ENCODE data around the gene CMBL. TPM values are rescaled to one million over a fixed set of nuclear protein-coding genes. Genes with fewer than 3 reads are reported as not detected.

CMBL gene
- 1.9 TPM for total RNA-seq
- polyA plus RNA-seq: 8.1 TPM
- long read RNA-seq, donor 1: 0 reads
- long read RNA-seq, donor 2: 0 reads
- long read RNA-seq, donor 3, partial matches to known transcripts: 169 of 196 reads
- long read RNA-seq, donor 3, other reads (novel, unspliced or antisense): 26 of 196 reads
- long read RNA-seq, donor 4, partial matches to known transcripts: 0 of 1 reads
- long read RNA-seq, donor 4, other reads (novel, unspliced or antisense): 0 of 1 reads
- long read RNA-seq, donor 5, partial matches to known transcripts: 7 of 10 reads
- long read RNA-seq, donor 5, other reads (novel, unspliced or antisense): 0 of 10 reads
- long read RNA-seq, donor 6, transcript CMBL-201 (6 exons, 2,335 nt): major isoform, 7 of 14 reads
- long read RNA-seq, donor 6, partial matches to known transcripts: 7 of 14 reads
- long read RNA-seq, donor 6, other reads (novel, unspliced or antisense): 0 of 14 reads
- long read RNA-seq, donor 7: 0 reads
- long read RNA-seq, donor 8, partial matches to known transcripts: 0 of 3 reads
- long read RNA-seq, donor 8, other reads (novel, unspliced or antisense): 0 of 3 reads
- long read RNA-seq, donor 9, partial matches to known transcripts: 0 of 1 reads
- long read RNA-seq, donor 9, other reads (novel, unspliced or antisense): 0 of 1 reads
- long read RNA-seq, donor 10, partial matches to known transcripts: 0 of 3 reads
- long read RNA-seq, donor 10, other reads (novel, unspliced or antisense): 0 of 3 reads

DNA sequence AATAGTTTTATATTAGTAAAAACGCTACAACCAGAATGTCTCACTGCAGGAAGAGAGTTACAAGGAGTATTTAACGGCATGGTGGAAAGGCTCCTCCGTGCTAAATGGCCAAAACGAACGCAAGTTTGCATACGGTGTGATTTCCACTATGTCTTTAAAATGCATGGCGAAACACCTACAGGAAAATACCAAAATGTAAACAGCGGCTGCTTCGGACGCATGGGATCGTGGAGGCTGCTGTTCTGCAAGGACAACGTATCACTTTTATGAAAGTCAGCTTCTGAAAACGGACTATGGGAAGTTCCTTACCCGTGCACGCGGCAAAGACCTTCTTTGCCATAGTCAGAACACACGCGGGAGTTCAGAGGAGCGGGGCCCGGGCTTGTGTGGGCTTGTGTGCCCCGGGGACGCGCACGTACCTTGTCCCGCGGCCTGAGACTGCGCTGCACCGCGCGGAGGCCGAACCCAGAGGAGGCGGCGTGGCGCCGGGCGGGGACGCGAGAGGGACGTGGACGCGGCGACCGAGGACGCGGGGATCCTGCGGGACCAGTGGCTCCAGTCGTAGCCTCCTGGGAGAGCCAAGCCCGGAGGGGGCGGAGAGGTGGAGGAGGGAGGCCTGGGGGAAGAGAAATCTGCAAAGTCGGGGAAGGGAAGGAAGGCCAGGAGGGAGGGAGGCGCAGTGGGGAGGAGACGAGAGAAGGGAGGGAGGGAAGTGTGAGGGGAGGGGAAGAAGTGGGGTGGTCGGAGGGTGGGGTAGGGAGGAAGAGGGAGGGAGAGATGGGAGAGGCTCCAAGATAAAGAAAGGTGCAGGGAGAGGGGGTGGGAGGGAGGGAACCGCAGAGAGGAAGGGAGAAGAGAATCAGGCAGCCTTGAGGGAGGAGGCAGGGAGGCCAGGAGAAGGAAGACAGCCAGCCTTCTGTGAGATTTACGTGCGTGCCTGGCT, at the start of gene CMBL:
Gene CMBL, minus strand, starts transcription at position 697 of the 943 bp plus-strand sequence. CDS start 17,140 bp downstream, outside the sequence.
- no peaks in the 10 kb centered on the region for H3K4me1 ChIP-seq (ENCODE audit: control insufficient read depth in 2 of 2, insufficient read depth in 2 of 2, low read length in 2 of 2)
- peak within 1 kb of the TSS; percentile 24 to 42 for H3K27ac ChIP-seq (ENCODE audit: low read depth in 1 of 2, low read length in 1 of 2)
- H3K9me3 ChIP-seq (ENCODE audit: control insufficient read depth in 2 of 2, insufficient read depth in 1 of 2, low read length in 1 of 2): no peaks in the 10 kb centered on the region
- H3K36me3 ChIP-seq (ENCODE audit: control insufficient read depth in 2 of 2, insufficient read depth in 2 of 2, low read length in 1 of 2): no peaks in the 10 kb centered on the region
- WGBS: 3% methylated on average over 56 of the region's 56 CpGs
- DNase-seq (ENCODE audit: low read depth in 6 of 9, low spot score in 9 of 9): peak in 2 of 9 donors; percentile 24 to 44
- H3K4me3 ChIP-seq (ENCODE audit: low read length in 2 of 2): peak within 1 kb of the TSS; percentile 43 to 46
- H3K27me3 ChIP-seq (ENCODE audit: control insufficient read depth in 2 of 2, insufficient read depth in 1 of 2, low read length in 1 of 2): peaks cover 7 to 20% of the 10 kb centered on the region in 2 donors

DNA sequence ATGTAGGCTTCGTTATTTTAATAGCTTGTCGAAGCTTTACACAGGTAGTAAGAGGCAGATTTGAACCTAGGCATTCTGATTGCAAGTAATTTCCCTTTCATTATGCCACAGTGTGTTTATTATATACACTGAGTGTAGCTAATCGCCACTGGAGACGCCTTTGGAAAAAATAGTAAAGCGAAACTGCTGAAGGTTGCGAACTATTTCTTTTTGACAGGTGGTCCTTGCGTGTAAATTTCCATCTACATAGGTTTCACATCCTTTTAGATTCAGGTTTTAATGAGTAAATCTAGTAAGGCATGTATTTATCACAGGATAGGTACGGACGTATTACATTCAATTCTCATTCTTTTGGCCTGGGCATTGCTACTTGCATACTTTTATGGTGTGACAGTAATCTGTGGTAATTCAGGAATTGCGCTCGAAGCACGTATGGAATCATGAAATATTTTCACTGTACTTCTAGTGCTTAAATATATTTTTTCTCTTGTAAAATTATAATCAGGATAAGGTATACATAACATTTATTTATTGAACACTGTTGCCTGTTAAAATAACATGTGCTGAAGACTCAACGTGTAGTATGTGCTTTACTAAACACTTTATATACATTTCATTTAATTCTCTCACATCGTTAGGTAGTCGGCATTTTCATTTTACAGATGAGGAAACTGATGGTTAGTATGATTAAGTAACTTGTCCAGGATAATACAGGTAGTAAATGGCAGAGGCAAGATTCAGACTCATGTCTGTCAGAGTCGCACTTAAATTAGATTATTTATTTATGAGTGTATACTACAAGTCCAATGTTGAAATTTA, 47.6 kb upstream of the CMBL start:
- Histone ChIP-seq H3K27me3 (ENCODE audit: control insufficient read depth in 2 of 2, insufficient read depth in 1 of 2, low read length in 1 of 2) (no peaks in the 10 kb centered on the region), H3K36me3 (ENCODE audit: control insufficient read depth in 2 of 2, insufficient read depth in 2 of 2, low read length in 1 of 2) (no peaks in the 10 kb centered on the region), H3K4me1 (ENCODE audit: control insufficient read depth in 2 of 2, insufficient read depth in 2 of 2, low read length in 2 of 2) (peaks cover 4 to 11% of the 10 kb centered on the region in 2 donors), H3K27ac (ENCODE audit: low read depth in 1 of 2, low read length in 1 of 2) (peak overlapping the region in 1 of 2 donors; percentile 88), H3K4me3 (ENCODE audit: low read length in 2 of 2) (peak overlapping the region; percentile 86 to 87), H3K9me3 (ENCODE audit: control insufficient read depth in 2 of 2, insufficient read depth in 1 of 2, low read length in 1 of 2) (no peaks in the 10 kb centered on the region)
- 31% methylated on average over 16 of the region's 16 CpGs for WGBS
- peak in 1 of 9 donors; percentile 63 for DNase-seq (ENCODE audit: low read depth in 6 of 9, low spot score in 9 of 9)

DNA sequence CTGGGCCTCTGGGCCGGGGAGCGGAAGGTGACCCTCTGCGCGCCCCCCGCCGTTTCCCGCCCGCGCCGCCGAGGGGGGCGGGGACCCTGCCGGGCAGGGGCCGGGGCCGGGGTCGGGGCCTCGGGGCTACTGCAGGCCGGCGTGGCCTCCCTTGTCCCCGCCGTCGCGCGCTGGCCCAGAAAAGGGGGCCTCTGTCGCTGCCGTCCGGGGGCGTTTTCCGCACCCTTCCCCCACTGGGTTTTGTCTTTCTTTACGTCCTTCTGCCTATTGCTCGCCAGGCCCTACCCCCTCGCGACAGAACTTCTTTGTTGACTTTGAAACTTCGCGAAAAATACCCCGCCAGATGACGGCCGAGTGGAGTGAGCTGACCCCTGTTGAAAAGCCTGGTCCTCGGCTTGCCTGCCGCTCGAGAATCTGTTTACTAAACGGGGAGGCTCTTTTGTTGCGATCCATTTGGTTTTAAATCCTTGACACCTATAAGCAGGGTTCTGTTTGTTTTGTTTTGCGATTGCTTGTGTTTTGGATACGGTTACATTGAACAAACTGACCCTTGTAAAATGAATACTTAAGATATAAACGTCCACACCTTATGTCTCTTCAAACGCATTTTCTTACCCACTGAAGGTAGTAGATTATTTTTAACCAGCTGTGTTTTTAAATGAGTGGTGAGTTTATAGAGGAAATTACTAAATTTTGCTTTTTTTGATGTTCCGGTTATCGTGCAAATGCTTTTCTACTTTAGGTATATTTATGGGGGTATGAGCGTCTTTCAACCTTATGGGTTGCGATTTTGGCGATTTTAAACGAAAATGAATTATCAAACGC, 46.6 kb upstream of the CMBL start:
- Histone ChIP-seq H3K36me3 (ENCODE audit: control insufficient read depth in 2 of 2, insufficient read depth in 2 of 2, low read length in 1 of 2) (no peaks in the 10 kb centered on the region), H3K9me3 (ENCODE audit: control insufficient read depth in 2 of 2, insufficient read depth in 1 of 2, low read length in 1 of 2) (no peaks in the 10 kb centered on the region), H3K27ac (ENCODE audit: low read depth in 1 of 2, low read length in 1 of 2) (peak overlapping the region; percentile 88 to 95), H3K4me1 (ENCODE audit: control insufficient read depth in 2 of 2, insufficient read depth in 2 of 2, low read length in 2 of 2) (peaks cover 4 to 11% of the 10 kb centered on the region in 2 donors), H3K27me3 (ENCODE audit: control insufficient read depth in 2 of 2, insufficient read depth in 1 of 2, low read length in 1 of 2) (no peaks in the 10 kb centered on the region), H3K4me3 (ENCODE audit: low read length in 2 of 2) (peak overlapping the region; percentile 86 to 87)
- DNase-seq (ENCODE audit: low read depth in 6 of 9, low spot score in 9 of 9): peak in 3 of 9 donors; percentile 47 to 63 (median 49)
- 1% methylated on average over 54 of the region's 54 CpGs for WGBS

DNA sequence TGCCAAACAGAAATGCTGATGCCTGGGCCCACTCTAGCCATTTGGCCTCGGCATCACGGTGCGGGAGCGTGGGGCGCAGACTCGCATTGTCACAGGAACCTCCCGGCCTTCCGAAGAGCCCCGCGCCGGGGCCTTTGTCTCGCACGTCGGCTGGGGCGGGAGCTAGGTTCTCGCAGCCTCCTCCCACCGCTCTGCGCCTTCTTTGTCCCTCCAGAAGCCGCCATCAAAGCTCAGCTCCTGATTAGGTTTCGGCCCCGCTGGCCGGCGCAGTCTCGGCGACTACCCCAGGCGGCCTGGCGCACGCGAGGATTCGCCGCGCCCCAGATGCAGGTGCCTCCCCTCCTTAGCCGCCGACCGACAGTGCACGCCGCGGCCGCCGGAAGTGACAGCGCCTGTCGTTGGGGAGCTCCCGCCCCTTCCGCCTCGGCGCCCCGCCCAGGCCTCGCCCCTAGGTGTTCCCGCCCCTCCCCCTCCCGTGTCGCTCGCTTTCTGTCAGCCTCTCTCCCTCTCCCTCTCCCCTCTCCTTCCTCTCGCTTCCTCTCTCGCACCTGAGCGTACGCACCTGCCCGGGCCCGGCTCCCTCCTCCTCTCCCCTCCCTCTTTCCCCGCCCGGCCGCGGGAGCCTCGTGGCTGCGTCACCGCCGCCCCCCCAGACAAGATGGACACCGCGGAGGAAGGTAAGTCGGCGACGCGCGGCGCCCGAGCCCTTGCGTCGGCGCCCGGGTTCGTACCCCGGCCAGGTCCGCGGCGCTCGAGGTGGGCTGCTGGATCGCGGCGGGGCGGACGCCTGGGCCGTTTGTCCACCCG, 45.7 kb upstream of the CMBL start, which contains the start of gene MARCHF6:
Gene MARCHF6, plus strand, starts transcription at position 455 of the 807 bp plus-strand sequence. Its CDS starts 204 bp downstream, at position 659.
- Histone ChIP-seq H3K27ac (ENCODE audit: low read depth in 1 of 2, low read length in 1 of 2) (peak within 1 kb of the TSS; percentile 88 to 95), H3K9me3 (ENCODE audit: control insufficient read depth in 2 of 2, insufficient read depth in 1 of 2, low read length in 1 of 2) (no peaks in the 10 kb centered on the region), H3K36me3 (ENCODE audit: control insufficient read depth in 2 of 2, insufficient read depth in 2 of 2, low read length in 1 of 2) (no peaks in the 10 kb centered on the region), H3K27me3 (ENCODE audit: control insufficient read depth in 2 of 2, insufficient read depth in 1 of 2, low read length in 1 of 2) (no peaks in the 10 kb centered on the region), H3K4me1 (ENCODE audit: control insufficient read depth in 2 of 2, insufficient read depth in 2 of 2, low read length in 2 of 2) (peaks cover 4 to 11% of the 10 kb centered on the region in 2 donors), H3K4me3 (ENCODE audit: low read length in 2 of 2) (peak within 1 kb of the TSS; percentile 86 to 87)
- WGBS: under 1% methylated on average over 92 of the region's 92 CpGs
- DNase-seq (ENCODE audit: low read depth in 6 of 9, low spot score in 9 of 9): peak; percentile 78 to 97 (median 93)

DNA sequence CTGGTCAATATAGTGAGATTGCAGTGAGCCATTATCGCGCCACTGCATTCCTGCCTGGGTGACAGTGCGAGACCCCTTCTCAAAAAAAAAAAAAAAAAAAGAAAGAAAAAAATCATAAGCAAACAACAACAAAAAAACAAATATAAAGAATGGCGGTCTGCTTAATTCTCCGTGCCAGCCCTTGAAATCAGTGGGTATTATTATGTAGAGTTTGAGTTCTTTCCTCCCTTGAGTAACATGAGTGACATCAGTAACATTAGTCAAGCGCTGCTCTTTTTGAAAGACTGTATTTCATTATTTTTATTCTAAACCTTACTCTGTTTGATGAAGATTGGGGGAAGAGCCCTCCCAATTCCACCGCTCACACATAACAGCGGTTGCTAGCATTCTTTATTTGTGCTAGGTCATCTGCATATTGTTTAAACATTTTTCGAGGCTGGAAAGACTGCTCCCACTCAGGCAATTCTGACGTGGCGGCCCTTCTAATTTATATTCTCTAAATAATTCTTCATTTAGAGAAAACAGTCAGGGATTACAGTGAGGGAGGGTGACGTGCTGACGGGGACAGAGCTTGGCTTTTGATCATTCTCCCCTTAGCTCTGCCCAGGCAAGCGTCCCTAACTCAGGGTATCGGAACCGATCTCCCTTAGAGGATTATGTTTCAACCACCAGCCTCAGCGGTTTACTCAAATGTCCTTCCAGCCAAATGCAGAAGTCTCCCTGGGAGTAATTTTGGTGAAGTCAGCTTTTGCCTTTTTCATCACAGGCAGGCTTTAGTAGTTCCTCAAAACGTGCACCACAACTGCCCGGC, 44.9 kb upstream of the CMBL start:
- whole genome bisulfite sequencing: 31% methylated on average over 19 of the region's 19 CpGs

DNA sequence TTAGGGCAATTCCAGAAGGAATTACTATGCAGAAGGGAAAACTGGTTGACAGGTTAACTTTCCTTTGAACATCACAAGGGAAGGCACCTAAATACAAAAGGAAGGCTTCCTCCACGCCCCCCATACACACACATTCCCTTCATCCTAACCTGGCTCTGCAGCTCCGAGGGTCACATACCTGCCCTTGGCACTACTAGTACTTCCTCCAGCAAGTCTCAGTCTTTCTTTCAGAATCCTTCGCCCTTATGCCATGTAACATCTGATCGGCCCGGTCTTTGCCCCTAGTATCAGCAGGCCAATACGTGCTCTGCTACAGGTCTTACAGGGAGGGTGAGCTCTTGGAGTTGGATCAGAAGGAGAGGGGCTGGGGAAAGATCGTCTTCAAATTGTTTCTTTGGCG, 44.2 kb upstream of the CMBL start:
- DNase-seq (ENCODE audit: low read depth in 6 of 9, low spot score in 9 of 9): no peak
- no peaks in the 10 kb centered on the region for H3K27me3 ChIP-seq (ENCODE audit: control insufficient read depth in 2 of 2, insufficient read depth in 1 of 2, low read length in 1 of 2)
- H3K4me1 ChIP-seq (ENCODE audit: control insufficient read depth in 2 of 2, insufficient read depth in 2 of 2, low read length in 2 of 2): peaks cover 4 to 11% of the 10 kb centered on the region in 2 donors
- no peaks in the 10 kb centered on the region for H3K9me3 ChIP-seq (ENCODE audit: control insufficient read depth in 2 of 2, insufficient read depth in 1 of 2, low read length in 1 of 2)
- 96% methylated on average over 8 of the region's 8 CpGs for WGBS
- H3K36me3 ChIP-seq (ENCODE audit: control insufficient read depth in 2 of 2, insufficient read depth in 2 of 2, low read length in 1 of 2): no peaks in the 10 kb centered on the region
- H3K4me3 ChIP-seq (ENCODE audit: low read length in 2 of 2): no peak overlapping the region
- H3K27ac ChIP-seq (ENCODE audit: low read depth in 1 of 2, low read length in 1 of 2): no peak overlapping the region

More for the DNA sequence above, 44.9 kb upstream of the CMBL start:
- no peaks in the 10 kb centered on the region for H3K9me3 ChIP-seq (ENCODE audit: control insufficient read depth in 2 of 2, insufficient read depth in 1 of 2, low read length in 1 of 2)
- peak overlapping the region; percentile 86 to 87 for H3K4me3 ChIP-seq (ENCODE audit: low read length in 2 of 2)
- H3K4me1 ChIP-seq (ENCODE audit: control insufficient read depth in 2 of 2, insufficient read depth in 2 of 2, low read length in 2 of 2): peaks cover 4 to 11% of the 10 kb centered on the region in 2 donors
- peak overlapping the region; percentile 88 to 92 for H3K27ac ChIP-seq (ENCODE audit: low read depth in 1 of 2, low read length in 1 of 2)
- no peaks in the 10 kb centered on the region for H3K27me3 ChIP-seq (ENCODE audit: control insufficient read depth in 2 of 2, insufficient read depth in 1 of 2, low read length in 1 of 2)
- peak in 1 of 9 donors; percentile 53 for DNase-seq (ENCODE audit: low read depth in 6 of 9, low spot score in 9 of 9)
- no peaks in the 10 kb centered on the region for H3K36me3 ChIP-seq (ENCODE audit: control insufficient read depth in 2 of 2, insufficient read depth in 2 of 2, low read length in 1 of 2)

All from thymus (tissue), 14 donors.